GM18526 (cell line): Measurements from ENCODE around the gene PALB2.

Experiments used
- POLR2A ChIP-seq: IDR thresholded peaks from 3 replicates; pipeline ENCODE4 v1.6.1; 2011; ENCODE audit not compliant: insufficient read length; ENCODE audit errors: extremely low read depth

Gene PALB2

DNA sequence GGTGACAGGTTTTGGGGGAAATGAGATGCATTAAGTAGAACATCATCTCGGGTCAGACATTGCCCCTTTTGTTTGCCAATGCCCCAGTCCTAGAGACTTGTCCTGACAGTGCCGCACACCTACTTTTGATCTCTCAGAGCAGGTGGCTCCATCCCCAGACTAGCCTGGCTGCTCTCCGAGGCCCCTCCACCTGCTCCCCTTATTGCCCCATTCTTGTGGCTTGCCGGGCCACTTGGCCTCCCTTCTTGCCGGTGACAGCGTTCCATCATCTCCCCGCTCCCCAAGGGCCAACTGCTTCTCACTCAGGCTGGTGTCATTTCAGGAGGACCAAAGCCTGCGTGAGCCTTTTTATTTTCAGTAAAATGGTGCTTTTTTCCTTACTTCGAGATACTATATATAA lies 68.7 kb downstream of the PALB2 start:
- no peak for TF ChIP-seq POLR2A

DNA sequence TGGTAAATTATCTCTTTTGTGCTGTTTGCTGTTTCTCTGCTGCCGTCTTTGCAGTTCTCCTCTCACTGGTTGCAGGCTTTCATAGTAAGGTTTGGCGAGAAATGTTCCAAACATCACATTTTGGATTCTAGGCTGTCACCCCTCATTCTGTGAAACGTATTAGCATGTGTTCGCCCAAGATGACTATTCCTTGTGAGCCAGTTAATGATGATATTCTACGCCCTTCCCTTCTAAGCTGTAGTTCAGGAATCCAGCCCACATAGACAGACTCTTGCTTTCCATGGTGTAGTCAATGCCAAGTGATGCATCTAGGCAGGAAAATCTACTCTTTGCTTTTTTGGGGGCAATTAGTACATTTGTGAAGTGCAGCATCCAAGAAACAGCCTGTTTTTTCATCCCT lies 69.2 kb downstream of the PALB2 start:
- no peak for TF ChIP-seq POLR2A

DNA sequence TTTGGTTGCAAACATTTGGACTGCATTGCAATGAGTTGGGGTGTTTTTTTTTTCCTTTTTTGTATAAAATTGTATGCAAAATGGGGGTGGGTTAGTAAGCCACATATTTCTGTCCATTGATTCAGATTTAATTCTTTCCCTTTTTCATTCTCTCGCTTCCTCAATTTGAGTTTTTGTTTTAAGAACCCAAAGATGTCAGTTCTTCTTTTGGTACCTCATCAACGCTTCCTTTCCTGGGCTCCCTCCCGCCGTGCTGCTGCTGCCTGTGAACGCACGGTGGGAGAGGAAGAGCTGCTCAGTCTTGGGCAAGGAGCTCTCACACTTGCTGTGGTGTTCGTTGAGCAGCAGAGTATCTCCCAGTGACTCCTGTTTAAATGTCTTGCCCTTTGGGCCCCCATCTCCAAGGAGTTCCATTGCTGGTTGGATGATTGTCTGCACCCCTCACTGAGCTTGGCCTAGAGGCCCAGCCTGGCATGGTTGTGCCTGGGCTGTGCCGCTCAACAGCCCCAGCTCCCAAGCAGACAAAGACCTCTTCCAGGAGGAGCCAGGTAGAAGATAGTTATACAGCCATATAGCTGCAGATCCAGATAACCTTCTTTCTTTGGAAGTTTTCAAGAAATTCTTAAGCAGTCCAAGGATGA lies 70.0 kb downstream of the PALB2 start:
- TF ChIP-seq POLR2A, result no peak

DNA sequence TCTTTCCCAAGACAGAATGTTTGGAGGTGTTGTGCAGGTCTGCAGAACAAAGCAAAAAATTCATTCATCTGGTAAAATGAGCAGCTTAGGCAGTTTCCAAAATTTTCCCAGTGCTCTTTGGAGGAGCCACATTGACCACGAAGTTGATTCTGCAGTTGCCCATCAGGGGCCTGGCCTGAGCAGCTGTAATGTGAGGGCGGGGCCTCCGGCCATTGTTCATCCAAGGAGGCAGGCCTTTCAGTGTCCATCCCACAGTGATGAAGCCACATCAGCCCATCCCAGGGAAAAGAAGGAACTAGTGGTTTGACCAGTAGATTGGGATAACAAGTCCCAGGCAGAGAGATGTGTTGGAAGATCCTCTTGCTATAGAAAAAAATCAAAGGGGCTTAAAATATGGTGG lies 73.5 kb downstream of the PALB2 start:
- TF ChIP-seq POLR2A, result no peak

DNA sequence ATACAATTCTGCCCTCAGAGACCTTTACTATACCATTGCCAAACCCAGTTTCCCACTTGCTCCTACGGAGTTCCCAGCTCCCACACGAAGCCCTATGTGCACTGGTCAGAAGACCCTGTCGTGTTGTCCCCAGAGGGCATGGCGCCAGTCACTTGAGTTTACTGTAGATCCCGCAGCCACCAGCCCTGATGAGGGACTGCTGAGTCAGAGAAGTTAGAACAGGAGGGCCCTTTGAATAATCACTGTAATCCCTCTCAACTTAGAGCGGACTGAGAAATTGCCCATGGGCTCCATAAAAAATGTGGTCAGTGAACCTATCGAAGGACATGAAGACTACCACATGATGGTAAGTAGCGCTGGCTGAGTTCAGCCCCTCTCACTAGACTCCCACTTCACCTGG lies 74.4 kb downstream of the PALB2 start:
- TF ChIP-seq POLR2A, result no peak

DNA sequence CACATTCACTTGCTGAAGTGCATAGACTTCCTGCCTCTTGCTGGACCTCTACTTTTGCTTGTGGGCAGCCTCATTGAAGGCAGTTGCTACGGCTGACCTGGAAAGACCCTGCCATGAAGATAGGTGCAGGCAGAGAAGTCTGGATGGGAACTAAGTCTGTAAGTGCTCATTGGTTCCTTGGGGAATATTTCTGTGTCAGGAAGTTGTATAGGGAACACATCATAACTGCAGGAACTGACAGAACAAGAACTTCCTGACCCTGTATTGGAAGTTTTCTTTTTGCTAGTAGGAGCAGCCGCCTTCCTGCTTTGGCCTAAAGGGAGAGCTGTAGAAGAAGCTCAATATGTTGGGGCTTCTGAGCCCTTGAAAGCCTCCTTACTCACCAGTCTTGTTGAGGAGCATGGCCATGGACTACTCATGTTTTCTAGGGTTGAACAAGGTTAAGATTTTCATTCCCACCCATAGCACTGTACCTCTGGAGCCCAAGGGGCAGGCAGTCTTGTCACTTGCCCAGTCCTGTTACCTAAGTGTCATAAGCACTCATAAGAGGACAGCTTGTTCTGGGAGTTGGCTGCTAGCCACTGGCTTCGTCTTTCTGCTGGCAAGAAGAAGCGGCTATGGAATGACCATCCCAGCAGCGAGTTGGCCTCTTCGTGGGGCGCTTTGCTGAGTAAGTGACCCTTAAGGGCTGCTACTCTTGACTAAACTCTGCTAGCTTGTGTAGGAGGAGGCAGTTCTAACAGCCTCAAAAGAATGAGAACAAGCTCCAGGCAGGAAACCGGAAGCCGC lies 76.3 kb downstream of the PALB2 start:
- no peak for TF ChIP-seq POLR2A

DNA sequence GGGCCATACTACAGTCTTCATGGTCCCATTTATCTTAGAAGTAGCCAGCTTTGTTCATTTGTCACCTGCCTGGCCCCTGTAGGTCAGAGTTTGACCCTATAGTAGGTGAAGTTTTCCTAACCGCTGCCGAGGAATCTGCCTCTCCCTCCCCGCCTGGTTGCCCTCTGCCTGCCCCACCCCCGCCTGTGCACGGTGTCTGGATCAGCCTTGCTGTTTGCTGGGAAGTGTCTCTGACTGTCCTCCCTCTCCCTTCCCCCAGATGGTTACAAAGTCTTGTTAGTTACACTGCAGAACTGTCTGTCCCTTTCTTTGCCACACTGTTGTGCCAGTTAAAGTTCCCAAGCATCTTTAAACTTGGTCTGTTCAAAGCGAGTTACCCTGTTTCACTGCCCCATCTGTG lies 77.9 kb downstream of the PALB2 start:
- TF ChIP-seq POLR2A, result no peak

DNA sequence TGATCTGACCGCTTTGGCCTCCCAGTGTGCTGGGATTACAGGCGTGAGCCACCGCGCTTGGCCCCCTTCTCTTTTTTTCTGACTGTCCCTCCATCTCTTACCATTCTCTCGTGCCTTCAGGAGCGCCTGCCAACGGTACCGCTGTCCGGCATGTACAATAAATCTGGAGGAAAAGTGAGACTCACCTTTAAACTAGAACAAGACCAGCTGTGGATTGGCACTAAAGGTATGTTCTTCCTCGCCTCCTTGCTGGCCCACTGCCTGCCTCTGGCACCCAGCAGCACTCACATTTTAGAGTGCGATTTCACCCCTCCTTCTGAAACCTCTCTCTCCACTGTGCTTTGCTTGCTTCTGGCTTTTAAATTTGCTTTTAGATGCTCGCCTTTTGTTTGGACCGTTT lies 78.6 kb downstream of the PALB2 start:
- no peak for TF ChIP-seq POLR2A

DNA sequence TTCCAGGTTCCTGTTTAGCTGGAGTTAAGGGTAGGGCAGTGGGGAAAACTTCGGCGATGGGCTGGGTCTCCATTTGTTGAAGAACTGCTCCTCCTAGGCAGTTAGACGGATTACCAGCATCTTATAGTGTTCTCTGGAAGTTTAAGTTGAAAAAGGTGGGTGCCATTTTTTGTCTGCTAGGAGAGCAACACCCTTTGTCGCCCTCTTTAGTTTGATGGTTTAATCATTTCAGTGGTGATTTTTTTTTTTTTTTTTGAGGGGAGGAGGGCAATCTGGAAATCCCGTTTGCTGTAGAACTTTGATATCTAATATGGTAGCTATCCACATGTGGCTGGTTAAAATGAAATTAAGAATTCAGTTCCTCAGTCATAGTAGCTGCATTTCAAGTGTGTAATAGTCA lies 79.5 kb downstream of the PALB2 start:
- TF ChIP-seq POLR2A, result no peak

DNA sequence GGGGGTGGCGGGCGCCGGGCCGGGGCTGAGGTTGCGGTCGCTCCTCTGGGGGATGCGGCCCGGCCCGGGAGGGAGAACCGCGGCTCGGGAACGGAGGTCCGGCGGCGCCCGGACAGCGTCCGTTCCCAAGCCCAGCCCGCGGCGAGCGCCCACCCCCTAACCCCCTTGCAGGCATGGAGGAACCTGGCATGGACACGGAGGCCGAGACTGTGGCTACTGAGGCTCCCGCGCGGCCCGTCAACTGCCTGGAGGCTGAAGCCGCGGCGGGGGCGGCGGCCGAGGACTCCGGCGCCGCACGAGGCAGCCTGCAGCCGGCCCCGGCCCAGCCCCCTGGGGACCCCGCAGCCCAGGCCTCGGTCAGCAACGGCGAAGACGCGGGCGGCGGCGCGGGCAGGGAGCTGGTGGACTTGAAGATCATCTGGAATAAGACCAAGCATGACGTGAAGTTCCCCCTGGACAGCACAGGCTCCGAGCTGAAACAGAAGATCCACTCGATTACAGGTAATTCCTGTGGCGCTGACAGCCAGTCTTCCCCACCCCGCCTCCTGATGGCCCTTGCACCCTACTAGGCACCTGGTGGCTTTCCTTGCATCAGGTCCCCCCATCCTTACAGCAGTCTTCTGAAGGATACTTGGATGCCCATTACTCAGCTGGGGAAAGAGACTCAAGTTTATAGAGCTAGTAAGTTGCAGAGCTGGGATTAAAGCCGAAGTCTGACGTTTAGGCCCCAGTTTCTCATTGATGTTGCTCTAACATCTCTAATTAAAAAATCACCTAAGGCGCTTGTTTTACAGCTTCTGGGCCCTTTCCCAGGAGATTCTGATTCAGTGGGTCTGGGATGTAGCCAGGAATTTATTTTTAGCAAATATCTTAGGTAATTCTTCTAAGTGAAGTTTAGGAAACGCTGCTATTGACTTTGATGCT lies 83.1 kb downstream of the PALB2 start:
- TF ChIP-seq POLR2A, result no peak

DNA sequence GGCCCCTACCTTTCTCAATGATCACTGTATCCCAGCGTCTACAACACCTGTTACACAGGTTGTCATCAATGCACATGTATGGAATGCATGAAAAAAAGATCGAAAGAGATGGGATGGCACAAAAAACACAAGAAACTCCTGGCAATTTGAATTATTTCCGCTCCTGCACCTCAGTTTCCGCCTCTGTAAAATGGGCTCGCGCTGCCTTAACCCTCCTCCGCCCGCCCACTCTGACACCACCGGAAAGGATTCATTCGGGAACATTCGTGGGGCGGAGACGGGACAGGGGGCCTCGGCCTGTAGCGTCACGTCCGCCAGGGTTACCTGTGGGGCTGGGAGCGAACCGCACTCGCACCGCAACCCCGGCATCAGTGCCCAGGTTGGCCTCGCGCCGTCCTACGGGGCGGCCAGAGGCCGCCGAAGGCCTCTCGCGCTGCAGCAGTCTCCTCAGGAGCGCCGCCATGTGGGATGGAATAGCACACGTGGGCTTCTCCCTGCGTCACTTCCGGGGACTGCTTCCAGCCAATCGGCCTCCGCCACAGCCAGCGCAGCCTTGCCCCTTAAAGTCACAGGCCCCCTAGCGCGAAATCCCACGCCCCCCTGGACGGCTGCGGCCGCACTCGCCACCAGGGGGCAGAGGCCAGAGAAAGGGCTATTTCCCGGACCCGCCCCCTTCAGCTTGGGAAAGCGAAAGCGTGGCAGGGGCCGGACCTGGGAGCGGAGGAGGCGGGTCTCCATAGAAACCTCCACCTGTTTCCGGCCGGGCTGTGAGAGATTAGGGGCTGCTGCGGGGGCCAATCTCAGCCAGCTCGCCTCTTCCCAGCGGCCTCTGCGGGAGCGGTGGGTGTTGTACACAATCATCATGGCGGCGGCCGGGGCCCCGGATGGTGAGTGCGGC lies 84.0 kb downstream of the PALB2 start, which contains the start of the genes EARS2 and UBFD1:
Gene EARS2, minus strand, starts transcription at position 470 of the 898 bp plus-strand sequence. Its CDS starts 7 bp downstream, at position 463.
Gene UBFD1, plus strand, starts transcription at position 847 of the 898 bp plus-strand sequence. Its CDS starts 16 bp downstream, at position 863.
- peak; percentile 61 for TF ChIP-seq POLR2A

DNA sequence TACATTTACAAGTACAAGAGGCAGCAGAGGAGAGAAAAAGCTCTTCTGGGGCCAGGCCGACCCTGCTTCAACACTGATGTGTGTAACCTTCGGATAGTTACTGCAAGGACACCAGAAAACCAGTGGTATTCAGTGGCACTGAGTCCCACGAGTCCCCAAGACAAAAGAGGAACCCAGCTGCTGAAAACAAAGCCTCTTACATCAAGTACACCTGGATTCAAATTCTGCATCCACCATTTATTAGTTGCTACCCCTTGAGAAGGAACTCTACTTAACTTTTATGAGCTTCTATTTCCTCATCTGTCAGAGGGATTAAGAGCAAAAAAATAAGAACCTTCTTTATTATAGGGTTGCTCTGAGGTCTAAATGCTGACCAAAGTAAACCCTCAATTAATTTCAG lies 86.6 kb downstream of the PALB2 start:
- no peak for TF ChIP-seq POLR2A
